ENCODE results near the gene PLS1. TPM values are rescaled to one million over a fixed set of nuclear protein-coding genes. Genes with fewer than 3 reads are reported as not detected.

PLS1 gene
- total RNA-seq = 1 to 10 TPM; 2.2 to 2.7 TPM

GRCh38 chr3:142595951-142596725, at the start of gene PLS1:
TSS of gene PLS1 (plus strand) at chr3:142596393. CDS start at chr3:142664238, 67,845 bp downstream.

GRCh38 chr3:142578329-142579223, 17.6 kb upstream of the PLS1 start, which contains the start of gene ATR:
TSS of gene ATR (minus strand) at chr3:142578733. CDS start at chr3:142578704, 29 bp downstream.

GRCh38 chr3:142723968-142724681, 127.9 kb downstream of the PLS1 start, which contains the start of gene TRPC1:
TSS of gene TRPC1 (plus strand) at chr3:142724034. CDS start at chr3:142724560, 526 bp downstream.

Other genes starting within 250 kb of the PLS1 start
- gene XRN1, start 148.4 kb upstream of the PLS1 start, total RNA-seq = 10 to 100 TPM; 78.9 to 80.4 TPM
- gene ATR, start 17.7 kb upstream of the PLS1 start, total RNA-seq = 10 to 100 TPM; 28.1 to 28.6 TPM
- 1 to 10 TPM in 1 of 2 experiments, under 1 TPM in 1; 0.86 to 1.0 TPM for gene TRPC1, start 127.6 kb downstream of the PLS1 start, total RNA-seq